Measurements from ENCODE around the gene PAM. TPM values are rescaled to one million over a fixed set of nuclear protein-coding genes. Genes with fewer than 3 reads are reported as not detected.

Gene PAM
- total and polyA plus RNA-seq, 2 donors from 2014 or later = 158 to 293 TPM

DNA sequence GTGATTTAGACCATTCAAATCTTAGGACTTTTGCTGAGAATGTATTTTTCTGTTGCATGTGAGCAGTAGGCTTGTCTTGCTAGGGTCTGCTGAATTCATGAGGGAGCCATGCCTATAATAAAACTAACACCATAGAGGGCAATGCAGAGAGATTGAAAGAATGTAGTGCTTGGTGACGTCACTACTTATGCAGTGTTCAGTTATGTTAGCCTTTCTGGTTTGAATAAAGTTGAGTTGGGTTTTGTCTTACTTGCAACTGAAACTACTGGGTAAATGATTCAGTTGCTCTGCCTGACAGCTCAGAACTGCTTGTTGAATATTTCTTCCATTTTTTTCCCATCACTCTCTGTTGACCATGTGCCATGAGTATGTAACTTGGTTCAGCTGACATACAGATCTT is 114.1 kb downstream of the PAM start:
- Histone ChIP-seq H3K9me3 (ENCODE audit: control insufficient read depth in 2 of 3, insufficient read depth in 1 of 3, low read length in 3 of 3) (no peaks in the 10 kb centered on the region), H3K36me3 (ENCODE audit: control insufficient read depth in 2 of 3, insufficient read depth in 3 of 3, low read length in 3 of 3) (peaks cover 0 to 2% (median 0%) of the 10 kb centered on the region in 3 donors), H3K4me3 (ENCODE audit: low read length in 3 of 3) (no peak overlapping the region), H3K9ac (ENCODE audit: low read length in 3 of 3) (no peak overlapping the region), H3K4me1 (ENCODE audit: control insufficient read depth in 2 of 3, insufficient read depth in 2 of 3, low read depth in 1 of 3, low read length in 3 of 3) (peaks cover 0 to 4% (median 2%) of the 10 kb centered on the region in 3 donors), H3K27me3 (ENCODE audit: control insufficient read depth, insufficient read depth, low read length) (no peaks in the 10 kb centered on the region), H3K27ac (ENCODE audit: low read depth in 2 of 2, low read length in 2 of 2) (no peak overlapping the region)
- TF ChIP-seq, protein P1, sequence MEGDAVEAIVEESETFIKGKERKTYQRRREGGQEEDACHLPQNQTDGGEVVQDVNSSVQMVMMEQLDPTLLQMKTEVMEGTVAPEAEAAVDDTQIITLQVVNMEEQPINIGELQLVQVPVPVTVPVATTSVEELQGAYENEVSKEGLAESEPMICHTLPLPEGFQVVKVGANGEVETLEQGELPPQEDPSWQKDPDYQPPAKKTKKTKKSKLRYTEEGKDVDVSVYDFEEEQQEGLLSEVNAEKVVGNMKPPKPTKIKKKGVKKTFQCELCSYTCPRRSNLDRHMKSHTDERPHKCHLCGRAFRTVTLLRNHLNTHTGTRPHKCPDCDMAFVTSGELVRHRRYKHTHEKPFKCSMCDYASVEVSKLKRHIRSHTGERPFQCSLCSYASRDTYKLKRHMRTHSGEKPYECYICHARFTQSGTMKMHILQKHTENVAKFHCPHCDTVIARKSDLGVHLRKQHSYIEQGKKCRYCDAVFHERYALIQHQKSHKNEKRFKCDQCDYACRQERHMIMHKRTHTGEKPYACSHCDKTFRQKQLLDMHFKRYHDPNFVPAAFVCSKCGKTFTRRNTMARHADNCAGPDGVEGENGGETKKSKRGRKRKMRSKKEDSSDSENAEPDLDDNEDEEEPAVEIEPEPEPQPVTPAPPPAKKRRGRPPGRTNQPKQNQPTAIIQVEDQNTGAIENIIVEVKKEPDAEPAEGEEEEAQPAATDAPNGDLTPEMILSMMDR (IDR thresholded peaks at IDR 0.05; ENCODE audit: borderline replicate concordance, extremely low read depth, insufficient read depth) = no peak
- no peak for DNase-seq
- intact Hi-C loops (cut with DNase I) = no loop called here
- no peak for FAIRE-seq

DNA sequence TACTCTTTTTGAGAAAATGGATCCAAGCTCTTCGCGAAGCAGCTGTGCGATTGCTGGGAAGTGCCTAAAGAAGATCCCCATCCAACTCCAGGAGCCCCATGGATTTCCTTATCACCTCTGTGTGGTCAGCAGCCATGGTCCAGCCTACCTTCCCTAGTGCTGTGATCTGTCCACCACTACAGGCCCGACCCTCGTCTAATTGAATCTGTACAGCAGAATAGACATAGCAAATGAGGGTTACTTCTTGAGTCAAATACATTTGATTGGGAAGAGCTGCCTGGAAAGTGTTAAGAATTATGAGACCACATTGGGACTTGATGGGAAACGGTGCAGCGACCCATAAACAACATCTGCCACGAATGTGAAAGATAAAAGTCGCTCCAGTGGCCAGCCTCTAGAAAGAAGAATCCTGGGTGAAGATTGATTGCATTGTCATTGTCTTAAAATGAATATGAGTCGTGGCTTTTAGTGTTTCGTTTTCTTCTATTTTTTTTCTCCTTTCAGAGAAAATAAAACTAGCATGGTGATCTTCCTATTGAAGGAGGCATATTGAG is 118.4 kb downstream of the PAM start:
- no peak for DNase-seq
- no peaks in the 10 kb centered on the region for H3K9me3 ChIP-seq (ENCODE audit: control insufficient read depth in 2 of 3, insufficient read depth in 1 of 3, low read length in 3 of 3)
- H3K9ac ChIP-seq (ENCODE audit: low read length in 3 of 3) = no peak overlapping the region
- no peaks in the 10 kb centered on the region for H3K27me3 ChIP-seq (ENCODE audit: control insufficient read depth, insufficient read depth, low read length)
- TF ChIP-seq, protein P1 (IDR thresholded peaks at IDR 0.05; ENCODE audit: borderline replicate concordance, extremely low read depth, insufficient read depth) = no peak
- H3K4me3 ChIP-seq (ENCODE audit: low read length in 3 of 3) = no peak overlapping the region
- intact Hi-C loops (cut with DNase I) = no loop called here
- peaks cover 0 to 2% (median 0%) of the 10 kb centered on the region in 3 donors for H3K36me3 ChIP-seq (ENCODE audit: control insufficient read depth in 2 of 3, insufficient read depth in 3 of 3, low read length in 3 of 3)
- peaks cover 0 to 16% (median 2%) of the 10 kb centered on the region in 3 donors for H3K4me1 ChIP-seq (ENCODE audit: control insufficient read depth in 2 of 3, insufficient read depth in 2 of 3, low read depth in 1 of 3, low read length in 3 of 3)
- H3K27ac ChIP-seq (ENCODE audit: low read depth in 2 of 2, low read length in 2 of 2) = no peak overlapping the region
- FAIRE-seq = no peak

DNA sequence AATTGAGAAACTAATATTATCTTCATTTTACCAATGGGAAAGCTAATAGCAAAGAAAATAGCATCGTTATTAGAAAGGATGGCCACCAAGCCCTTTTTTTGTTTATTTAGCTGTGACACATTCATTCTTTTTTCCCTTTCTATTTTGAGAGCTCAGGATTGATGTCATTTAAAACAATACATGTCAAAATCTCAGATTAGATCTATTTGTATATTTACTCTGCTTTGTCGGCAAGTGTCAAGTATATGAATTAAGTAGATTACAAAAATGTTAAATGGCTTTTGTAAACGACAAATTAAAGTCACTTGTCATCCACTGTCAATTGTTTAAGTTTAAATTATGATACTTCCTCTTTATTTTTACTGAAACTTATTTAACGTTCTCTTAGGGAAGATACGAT is 118.9 kb downstream of the PAM start:
- TF ChIP-seq, protein P1 (IDR thresholded peaks at IDR 0.05; ENCODE audit: borderline replicate concordance, extremely low read depth, insufficient read depth) = no peak
- no peaks in the 10 kb centered on the region for H3K27me3 ChIP-seq (ENCODE audit: control insufficient read depth, insufficient read depth, low read length)
- H3K9me3 ChIP-seq (ENCODE audit: control insufficient read depth in 2 of 3, insufficient read depth in 1 of 3, low read length in 3 of 3) = no peaks in the 10 kb centered on the region
- peaks cover 0 to 2% (median 0%) of the 10 kb centered on the region in 3 donors for H3K36me3 ChIP-seq (ENCODE audit: control insufficient read depth in 2 of 3, insufficient read depth in 3 of 3, low read length in 3 of 3)
- peaks cover 0 to 16% (median 2%) of the 10 kb centered on the region in 3 donors for H3K4me1 ChIP-seq (ENCODE audit: control insufficient read depth in 2 of 3, insufficient read depth in 2 of 3, low read depth in 1 of 3, low read length in 3 of 3)
- no peak overlapping the region for H3K9ac ChIP-seq (ENCODE audit: low read length in 3 of 3)
- DNase-seq = no peak
- H3K4me3 ChIP-seq (ENCODE audit: low read length in 3 of 3) = no peak overlapping the region
- FAIRE-seq = no peak
- no peak overlapping the region for H3K27ac ChIP-seq (ENCODE audit: low read depth in 2 of 2, low read length in 2 of 2)
- intact Hi-C loops (cut with DNase I) = no loop called here

DNA sequence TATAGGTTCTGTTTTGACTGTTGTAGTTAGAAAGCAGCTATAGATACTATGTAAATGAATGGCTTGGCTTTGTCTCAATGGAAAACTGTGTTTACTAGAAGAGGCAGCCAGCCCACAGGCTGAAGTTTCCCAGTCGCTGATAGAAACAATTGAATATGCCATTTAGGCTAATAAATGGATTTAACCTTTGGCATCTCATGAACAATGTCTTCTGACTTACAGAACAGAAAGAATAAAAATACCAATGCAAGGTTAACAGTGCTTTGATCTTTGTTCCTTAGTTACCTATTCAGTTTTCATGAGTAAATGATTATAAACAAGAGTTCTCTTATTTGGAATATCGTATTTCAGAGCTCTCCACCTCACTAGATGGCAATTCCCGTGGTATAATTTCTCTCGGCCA is 120.6 kb downstream of the PAM start:
- H3K27me3 ChIP-seq (ENCODE audit: control insufficient read depth, insufficient read depth, low read length) = no peaks in the 10 kb centered on the region
- no peak overlapping the region for H3K9ac ChIP-seq (ENCODE audit: low read length in 3 of 3)
- H3K4me3 ChIP-seq (ENCODE audit: low read length in 3 of 3) = peak overlapping the region in 2 of 3 donors; percentile 10 to 13
- FAIRE-seq (peak; percentile 63), DNase-seq (peak in 2 of 5 donors; percentile 53 to 72)
- no peaks in the 10 kb centered on the region for H3K9me3 ChIP-seq (ENCODE audit: control insufficient read depth in 2 of 3, insufficient read depth in 1 of 3, low read length in 3 of 3)
- TF ChIP-seq, protein P1 (IDR thresholded peaks at IDR 0.05; ENCODE audit: borderline replicate concordance, extremely low read depth, insufficient read depth) = no peak
- intact Hi-C loops (cut with DNase I) = no loop called here
- H3K27ac ChIP-seq (ENCODE audit: low read depth in 2 of 2, low read length in 2 of 2) = no peak overlapping the region
- H3K4me1 ChIP-seq (ENCODE audit: control insufficient read depth in 2 of 3, insufficient read depth in 2 of 3, low read depth in 1 of 3, low read length in 3 of 3) = peaks cover 0 to 16% (median 2%) of the 10 kb centered on the region in 3 donors
- no peaks in the 10 kb centered on the region for H3K36me3 ChIP-seq (ENCODE audit: control insufficient read depth in 2 of 3, insufficient read depth in 3 of 3, low read length in 3 of 3)

All from kidney (tissue), 14 donors.